Effector memory CD8-positive, alpha-beta T cell (primary cell): ENCODE results near the gene OBP2A.
"Not testable (repeated sequence)": the region's sequence is repeated elsewhere in the genome, so short reads cannot be mapped to it uniquely, and the experiment has no call there.

Experiments used
- ATAC-seq: fragments of 150-1000 bp; cut with Tn5 transposase; replicated peaks from 2 replicates; pipeline ENCODE4 v1.10.0; 2021; ENCODE audit warnings: mild to moderate bottlenecking, moderate library complexity
- DNase-seq, 3 experiments: peaks; one replicate each; pipeline ENCODE4 v3.0.0; 2021
- H3K27ac Mint-ChIP-seq, 2 donors: one replicate each; pipeline ENCODE4 v1.8.0; 2022; ENCODE audit warnings: mild to moderate bottlenecking in 2 of 2, mixed read lengths in 2 of 2, moderate library complexity in 2 of 2
- H3K27me3 Mint-ChIP-seq, 2 donors: one replicate each; pipeline ENCODE4 v1.8.0; 2022; ENCODE audit warnings: mixed read lengths in 2 of 2
- H3K36me3 Mint-ChIP-seq: one replicate; pipeline ENCODE4 v1.8.0; 2022; ENCODE audit warnings: mild to moderate bottlenecking, moderate library complexity, mixed read lengths; ENCODE audit not compliant: insufficient read depth
- H3K4me1 Mint-ChIP-seq, 2 donors: one replicate each; pipeline ENCODE4 v1.8.0; 2022; ENCODE audit warnings: low read depth in 2 of 2, mixed read lengths in 2 of 2
- H3K4me3 Mint-ChIP-seq, 2 donors: one replicate each; pipeline ENCODE4 v1.8.0; 2022; ENCODE audit warnings: mild to moderate bottlenecking in 2 of 2, mixed read lengths in 2 of 2, moderate library complexity in 2 of 2
- H3K9me3 Mint-ChIP-seq, 2 donors: one replicate each; pipeline ENCODE4 v1.8.0; 2022; ENCODE audit warnings: mixed read lengths in 2 of 2

The OBP2A gene

GRCh38 chr9:135505406-135506187 lies 40.3 kb upstream of the OBP2A start:
- DNase-seq (no peak), ATAC-seq (no peak)
- Mint-ChIP-seq H3K9me3 (peaks cover 0 to 18% of the 10 kb centered on the region in 2 donors), H3K36me3 (peaks cover 15% of the 10 kb centered on the region), H3K27me3 (no peaks in the 10 kb centered on the region), H3K27ac (no peak overlapping the region), H3K4me3 (no peak overlapping the region), H3K4me1 (peaks cover 16 to 22% of the 10 kb centered on the region in 2 donors)

- Mint-ChIP-seq H3K27ac (no peak overlapping the region), H3K27me3 (no peaks in the 10 kb centered on the region), H3K4me3 (no peak overlapping the region), H3K9me3 (peaks cover 0 to 18% of the 10 kb centered on the region in 2 donors), H3K36me3 (peaks cover 15% of the 10 kb centered on the region), H3K4me1 (peaks cover 14 to 21% of the 10 kb centered on the region in 2 donors)
- DNase-seq = no peak
- no peak for ATAC-seq
Observed at GRCh38 chr9:135506327-135507103, 39.4 kb upstream of the OBP2A start.

- ATAC-seq (no peak), DNase-seq (no peak)
- no peaks in the 10 kb centered on the region for H3K27me3 Mint-ChIP-seq
- H3K4me3 Mint-ChIP-seq = no peak overlapping the region
- H3K27ac Mint-ChIP-seq = no peak overlapping the region
- H3K4me1 Mint-ChIP-seq = peaks cover 7 to 15% of the 10 kb centered on the region in 2 donors
- peaks cover 12% of the 10 kb centered on the region for H3K36me3 Mint-ChIP-seq
- peaks cover 0 to 18% of the 10 kb centered on the region in 2 donors for H3K9me3 Mint-ChIP-seq
Observed at GRCh38 chr9:135507104-135508035, 38.6 kb upstream of the OBP2A start.

- Mint-ChIP-seq H3K27ac (no peak overlapping the region), H3K4me3 (no peak overlapping the region), H3K4me1 (peaks cover 4 to 12% of the 10 kb centered on the region in 2 donors), H3K9me3 (peaks cover 0 to 18% of the 10 kb centered on the region in 2 donors), H3K36me3 (peaks cover 12% of the 10 kb centered on the region), H3K27me3 (no peaks in the 10 kb centered on the region)
- ATAC-seq (no peak), DNase-seq (no peak)
Observed at GRCh38 chr9:135508211-135508820, 37.6 kb upstream of the OBP2A start.

GRCh38 chr9:135509458-135509857 lies 36.5 kb upstream of the OBP2A start:
- H3K27me3 Mint-ChIP-seq = no peaks in the 10 kb centered on the region
- ATAC-seq = no peak
- H3K9me3 Mint-ChIP-seq = peaks cover 0 to 18% of the 10 kb centered on the region in 2 donors
- H3K4me3 Mint-ChIP-seq = no peak overlapping the region
- DNase-seq = no peak
- H3K36me3 Mint-ChIP-seq = peaks cover 4% of the 10 kb centered on the region
- peaks cover 4 to 9% of the 10 kb centered on the region in 2 donors for H3K4me1 Mint-ChIP-seq
- H3K27ac Mint-ChIP-seq = no peak overlapping the region

GRCh38 chr9:135512241-135512603 lies 33.7 kb upstream of the OBP2A start:
- no peak for ATAC-seq
- Mint-ChIP-seq H3K4me3 (no peak overlapping the region), H3K27ac (no peak overlapping the region)

GRCh38 chr9:135512904-135513303 lies 33.0 kb upstream of the OBP2A start:
- H3K36me3 Mint-ChIP-seq = no peaks in the 10 kb centered on the region
- H3K4me3 Mint-ChIP-seq = no peak overlapping the region
- DNase-seq (no peak), ATAC-seq (no peak)
- H3K9me3 Mint-ChIP-seq = peaks cover 0 to 17% of the 10 kb centered on the region in 2 donors
- H3K27me3 Mint-ChIP-seq = peaks cover 7 to 8% of the 10 kb centered on the region in 2 donors
- no peak overlapping the region for H3K27ac Mint-ChIP-seq
- H3K4me1 Mint-ChIP-seq = no peaks in the 10 kb centered on the region

More at GRCh38 chr9:135512241-135512603, 33.7 kb upstream of the OBP2A start:
- peaks cover 1% of the 10 kb centered on the region in 2 donors for H3K27me3 Mint-ChIP-seq
- H3K36me3 Mint-ChIP-seq = no peaks in the 10 kb centered on the region
- no peak for DNase-seq
- peaks cover 0 to 18% of the 10 kb centered on the region in 2 donors for H3K9me3 Mint-ChIP-seq
- no peaks in the 10 kb centered on the region for H3K4me1 Mint-ChIP-seq

- no peak overlapping the region for H3K4me3 Mint-ChIP-seq
- no peaks in the 10 kb centered on the region for H3K4me1 Mint-ChIP-seq
- H3K27ac Mint-ChIP-seq = no peak overlapping the region
- peaks cover 0 to 12% of the 10 kb centered on the region in 2 donors for H3K9me3 Mint-ChIP-seq
- peaks cover 8 to 13% of the 10 kb centered on the region in 2 donors for H3K27me3 Mint-ChIP-seq
- H3K36me3 Mint-ChIP-seq = no peaks in the 10 kb centered on the region
- ATAC-seq (no peak), DNase-seq (no peak)
Observed at GRCh38 chr9:135513351-135513846, 32.5 kb upstream of the OBP2A start.

- not testable (repeated sequence) for DNase-seq, H3K4me1 Mint-ChIP-seq
Observed at GRCh38 chr9:135513906-135514305, 32.0 kb upstream of the OBP2A start.

GRCh38 chr9:135514342-135515082 lies 31.4 kb upstream of the OBP2A start:
- ATAC-seq (no peak), DNase-seq (no peak)
- Mint-ChIP-seq H3K36me3 (no peaks in the 10 kb centered on the region), H3K4me3 (no peak overlapping the region), H3K9me3 (peaks cover 0 to under 1% of the 10 kb centered on the region in 2 donors), H3K4me1 (no peaks in the 10 kb centered on the region), H3K27ac (no peak overlapping the region), H3K27me3 (peaks cover 11 to 24% of the 10 kb centered on the region in 2 donors)

More at GRCh38 chr9:135513906-135514305, 32.0 kb upstream of the OBP2A start:
- H3K27ac Mint-ChIP-seq, H3K4me3 Mint-ChIP-seq, ATAC-seq, H3K9me3 Mint-ChIP-seq, H3K36me3 Mint-ChIP-seq: not testable (repeated sequence)
- H3K27me3 Mint-ChIP-seq = peaks cover 11 to 18% of the 10 kb centered on the region in 2 donors

GRCh38 chr9:135515083-135515951 lies 30.6 kb upstream of the OBP2A start:
- no peaks in the 10 kb centered on the region for H3K9me3 Mint-ChIP-seq
- peaks cover 11 to 27% of the 10 kb centered on the region in 2 donors for H3K27me3 Mint-ChIP-seq
- H3K4me3 Mint-ChIP-seq = no peak overlapping the region
- no peaks in the 10 kb centered on the region for H3K4me1 Mint-ChIP-seq
- ATAC-seq (no peak), DNase-seq (no peak)
- no peaks in the 10 kb centered on the region for H3K36me3 Mint-ChIP-seq
- no peak overlapping the region for H3K27ac Mint-ChIP-seq
